IMR-90 (cell line): ENCODE measurements around the gene ITGAL. TPM values are rescaled to one million over a fixed set of nuclear protein-coding genes. Genes with fewer than 3 reads are reported as not detected.

ENCODE experiments used
- FOS ChIP-seq: fragments of 150-350 bp; IDR thresholded peaks from 2 replicates; pipeline ENCODE4 v1.6.1; 2016; ENCODE audit warnings: low read depth, low read length
- MAZ ChIP-seq: IDR thresholded peaks from 2 replicates; pipeline ENCODE4 v1.6.1; 2012; ENCODE audit warnings: low read depth, mild to moderate bottlenecking, low read length, improper control_type of control experiment, moderate library complexity, borderline replicate concordance
- MXI1 ChIP-seq: IDR thresholded peaks from 2 replicates; pipeline ENCODE4 v1.6.1; 2012; ENCODE audit warnings: low read depth, mild to moderate bottlenecking, low read length, moderate library complexity, borderline replicate concordance
- RFX5 ChIP-seq: IDR thresholded peaks from 2 replicates; pipeline ENCODE4 v1.8.0; 2012; ENCODE audit warnings: low read depth, mild to moderate bottlenecking, low read length, moderate library complexity
- polyA plus RNA-seq, 3 experiments: library from polyadenylated mRNA; depleted of rRNA; stranded (reverse); fragments of >200 nt; gene quantifications; 2 replicates each; pipeline ENCODE4 v1.2.3, GENCODE V29; 2012; ENCODE audit warnings: low replicate concordance in 1 of 3
- total RNA-seq: library from RNA; depleted of rRNA; stranded (reverse); fragments of >200 nt; gene quantifications from 2 replicates; pipeline ENCODE4 v1.2.3, GENCODE V29; 2012
- TF ChIP-seq, protein P1 (sequence below): conservative IDR thresholded peaks from 2 replicates; pipeline ENCODE4 v1.5.1; 2012; ENCODE audit warnings: mild to moderate bottlenecking, low read depth, low read length, improper control_type of control experiment

Gene ITGAL
- total and polyA plus RNA-seq, 2 of the 4 experiments (the other 2 are of a cell fraction) = not detected

GRCh38 chr16:30509081-30509765, 36.7 kb downstream of the ITGAL start (continued):
- TF ChIP-seq, protein P1, sequence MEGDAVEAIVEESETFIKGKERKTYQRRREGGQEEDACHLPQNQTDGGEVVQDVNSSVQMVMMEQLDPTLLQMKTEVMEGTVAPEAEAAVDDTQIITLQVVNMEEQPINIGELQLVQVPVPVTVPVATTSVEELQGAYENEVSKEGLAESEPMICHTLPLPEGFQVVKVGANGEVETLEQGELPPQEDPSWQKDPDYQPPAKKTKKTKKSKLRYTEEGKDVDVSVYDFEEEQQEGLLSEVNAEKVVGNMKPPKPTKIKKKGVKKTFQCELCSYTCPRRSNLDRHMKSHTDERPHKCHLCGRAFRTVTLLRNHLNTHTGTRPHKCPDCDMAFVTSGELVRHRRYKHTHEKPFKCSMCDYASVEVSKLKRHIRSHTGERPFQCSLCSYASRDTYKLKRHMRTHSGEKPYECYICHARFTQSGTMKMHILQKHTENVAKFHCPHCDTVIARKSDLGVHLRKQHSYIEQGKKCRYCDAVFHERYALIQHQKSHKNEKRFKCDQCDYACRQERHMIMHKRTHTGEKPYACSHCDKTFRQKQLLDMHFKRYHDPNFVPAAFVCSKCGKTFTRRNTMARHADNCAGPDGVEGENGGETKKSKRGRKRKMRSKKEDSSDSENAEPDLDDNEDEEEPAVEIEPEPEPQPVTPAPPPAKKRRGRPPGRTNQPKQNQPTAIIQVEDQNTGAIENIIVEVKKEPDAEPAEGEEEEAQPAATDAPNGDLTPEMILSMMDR = no peak
- no peak for TF ChIP-seq MAZ
- TF ChIP-seq FOS = no peak
- no peak for TF ChIP-seq RFX5
- no peak for TF ChIP-seq MXI1
